ENCODE results near the gene RBP3.

RBP3 gene

GRCh38 chr10:47339186-47339735, 8.9 kb upstream of the RBP3 start:
- DNase-seq = no peak

GRCh38 chr10:47339759-47340607, 8.2 kb upstream of the RBP3 start:
- DNase-seq = no peak

DNA sequence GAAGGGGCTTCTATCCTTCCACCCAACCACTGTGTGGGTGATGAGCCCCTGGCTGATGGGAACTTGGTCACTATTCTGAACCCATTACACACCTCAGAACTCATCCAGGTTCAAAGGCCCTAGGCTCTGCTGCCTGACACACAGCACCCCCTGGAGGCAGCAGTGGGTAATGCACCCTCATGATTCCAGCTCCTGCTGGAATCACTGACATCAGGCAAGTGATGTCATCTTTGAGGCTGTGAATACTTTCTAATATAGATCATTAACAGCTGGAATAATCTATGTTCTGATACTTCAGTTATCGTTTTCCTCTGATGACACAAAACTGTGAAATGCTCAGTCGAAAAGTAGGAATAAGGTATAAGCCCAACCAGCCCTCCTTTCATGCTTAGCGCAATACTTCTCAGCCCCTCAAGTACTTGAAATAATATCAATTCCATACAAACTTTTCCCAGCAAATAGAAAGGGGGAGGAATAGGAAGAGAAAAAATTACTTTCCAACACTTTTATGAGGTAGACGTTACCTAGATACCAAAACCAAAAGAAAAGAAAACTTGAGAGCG, 7.5 kb upstream of the RBP3 start:
- DNase-seq = peak; percentile 18

DNA sequence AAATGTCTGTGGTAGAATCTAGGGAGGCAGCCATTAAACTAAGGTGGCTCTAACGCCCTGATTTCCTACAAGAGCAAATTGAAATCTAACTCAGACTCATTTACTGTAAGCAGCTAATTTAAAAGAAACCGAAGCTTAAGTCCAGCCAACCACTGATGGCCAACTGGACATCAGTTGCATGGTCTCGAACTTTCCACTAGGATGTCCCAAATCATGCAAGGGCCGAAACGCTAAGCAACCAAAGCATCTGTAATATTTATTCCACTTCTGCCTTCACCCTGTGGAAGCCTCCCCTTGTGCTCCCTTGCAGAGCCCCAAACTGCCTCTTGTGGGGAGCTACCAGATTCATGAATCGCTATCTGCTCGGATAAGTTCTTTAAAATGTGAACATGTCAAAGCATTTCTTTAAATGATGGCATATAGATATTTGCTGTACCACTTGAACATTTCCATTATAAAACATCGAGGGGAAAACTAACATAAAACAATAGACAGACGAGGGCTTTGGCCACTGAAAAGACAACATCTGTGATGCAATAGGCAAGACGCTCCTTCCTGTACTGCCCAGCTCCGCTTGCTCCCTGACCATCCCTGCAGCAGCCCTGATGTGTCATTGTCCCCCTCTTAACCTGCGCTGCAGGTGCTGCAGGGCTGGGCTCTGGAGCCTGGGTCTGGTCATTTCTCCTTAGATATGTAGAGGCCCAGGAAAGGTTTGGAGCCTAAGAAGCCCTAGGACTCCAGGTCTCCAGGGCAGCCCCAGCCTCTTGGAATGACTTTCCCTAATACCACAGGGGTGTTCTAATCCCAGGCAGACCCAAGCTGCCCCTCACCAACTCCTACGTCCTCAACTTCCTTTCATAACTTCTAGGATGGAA, 2.9 kb upstream of the RBP3 start:
- DNase-seq = no peak

DNA sequence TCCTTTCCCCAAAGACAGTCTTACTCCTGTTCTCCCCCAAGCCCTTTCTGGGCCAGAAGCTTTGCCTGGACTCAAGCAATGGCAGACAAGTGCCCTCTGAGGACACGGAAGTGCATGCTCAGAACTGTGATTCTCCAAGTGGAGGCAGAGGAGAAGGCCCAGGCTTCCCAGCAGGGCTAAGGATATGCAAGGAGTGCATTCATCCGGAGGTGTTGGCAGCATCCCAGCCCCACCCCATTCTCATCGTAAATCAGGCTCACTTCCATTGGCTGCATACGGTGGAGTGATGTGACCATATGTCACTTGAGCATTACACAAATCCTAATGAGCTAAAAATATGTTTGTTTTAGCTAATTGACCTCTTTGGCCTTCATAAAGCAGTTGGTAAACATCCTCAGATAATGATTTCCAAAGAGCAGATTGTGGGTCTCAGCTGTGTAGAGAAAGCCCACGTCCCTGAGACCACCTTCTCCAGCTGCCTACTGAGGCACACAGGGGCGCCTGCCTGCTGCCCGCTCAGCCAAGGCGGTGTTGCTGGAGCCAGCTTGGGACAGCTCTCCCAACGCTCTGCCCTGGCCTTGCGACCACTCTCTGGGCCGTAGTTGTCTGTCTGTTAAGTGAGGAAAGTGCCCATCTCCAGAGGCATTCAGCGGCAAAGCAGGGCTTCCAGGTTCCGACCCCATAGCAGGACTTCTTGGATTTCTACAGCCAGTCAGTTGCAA, 1.4 kb upstream of the RBP3 start:
- peak; percentile 8 for DNase-seq

DNA sequence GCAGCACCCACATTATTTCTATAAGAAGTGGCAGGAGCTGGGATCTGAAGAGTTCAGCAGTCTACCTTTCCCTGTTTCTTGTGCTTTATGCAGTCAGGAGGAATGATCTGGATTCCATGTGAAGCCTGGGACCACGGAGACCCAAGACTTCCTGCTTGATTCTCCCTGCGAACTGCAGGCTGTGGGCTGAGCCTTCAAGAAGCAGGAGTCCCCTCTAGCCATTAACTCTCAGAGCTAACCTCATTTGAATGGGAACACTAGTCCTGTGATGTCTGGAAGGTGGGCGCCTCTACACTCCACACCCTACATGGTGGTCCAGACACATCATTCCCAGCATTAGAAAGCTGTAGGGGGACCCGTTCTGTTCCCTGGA, 874 bp upstream of the RBP3 start:
- no peak for DNase-seq

GRCh38 chr10:47348661-47349470, 703 bp downstream of the RBP3 start:
- DNase-seq = no peak

DNA sequence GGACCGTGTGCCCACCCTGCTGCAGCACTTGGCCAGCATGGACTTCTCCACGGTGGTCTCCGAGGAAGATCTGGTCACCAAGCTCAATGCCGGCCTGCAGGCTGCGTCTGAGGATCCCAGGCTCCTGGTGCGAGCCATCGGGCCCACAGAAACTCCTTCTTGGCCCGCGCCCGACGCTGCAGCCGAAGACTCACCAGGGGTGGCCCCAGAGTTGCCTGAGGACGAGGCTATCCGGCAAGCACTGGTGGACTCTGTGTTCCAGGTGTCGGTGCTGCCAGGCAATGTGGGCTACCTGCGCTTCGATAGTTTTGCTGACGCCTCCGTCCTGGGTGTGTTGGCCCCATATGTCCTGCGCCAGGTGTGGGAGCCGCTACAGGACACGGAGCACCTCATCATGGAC, 1.4 kb downstream of the RBP3 start:
- no peak for DNase-seq

GRCh38 chr10:47349941-47350371, 1.8 kb downstream of the RBP3 start:
- no peak for DNase-seq

DNA sequence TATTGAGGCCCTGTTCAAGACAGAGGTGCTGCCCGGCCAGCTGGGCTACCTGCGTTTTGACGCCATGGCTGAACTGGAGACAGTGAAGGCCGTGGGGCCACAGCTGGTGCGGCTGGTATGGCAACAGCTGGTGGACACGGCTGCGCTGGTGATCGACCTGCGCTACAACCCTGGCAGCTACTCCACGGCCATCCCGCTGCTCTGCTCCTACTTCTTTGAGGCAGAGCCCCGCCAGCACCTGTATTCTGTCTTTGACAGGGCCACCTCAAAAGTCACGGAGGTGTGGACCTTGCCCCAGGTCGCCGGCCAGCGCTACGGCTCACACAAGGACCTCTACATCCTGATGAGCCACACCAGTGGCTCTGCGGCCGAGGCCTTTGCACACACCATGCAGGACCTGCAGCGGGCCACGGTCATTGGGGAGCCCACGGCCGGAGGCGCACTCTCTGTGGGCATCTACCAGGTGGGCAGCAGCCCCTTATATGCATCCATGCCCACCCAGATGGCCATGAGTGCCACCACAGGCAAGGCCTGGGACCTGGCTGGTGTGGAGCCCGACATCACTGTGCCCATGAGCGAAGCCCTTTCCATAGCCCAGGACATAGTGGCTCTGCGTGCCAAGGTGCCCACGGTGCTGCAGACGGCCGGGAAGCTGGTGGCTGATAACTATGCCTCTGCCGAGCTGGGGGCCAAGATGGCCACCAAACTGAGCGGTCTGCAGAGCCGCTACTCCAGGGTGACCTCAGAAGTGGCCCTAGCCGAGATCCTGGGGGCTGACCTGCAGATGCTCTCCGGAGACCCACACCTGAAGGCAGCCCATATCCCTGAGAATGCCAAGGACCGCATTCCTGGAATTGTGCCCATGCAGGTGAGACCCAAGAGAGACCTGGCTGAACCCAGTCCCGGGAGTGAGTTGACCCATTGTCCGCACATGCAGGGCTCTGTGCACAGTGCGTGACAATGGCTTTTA, 2.8 kb downstream of the RBP3 start:
- no peak for DNase-seq

DNA sequence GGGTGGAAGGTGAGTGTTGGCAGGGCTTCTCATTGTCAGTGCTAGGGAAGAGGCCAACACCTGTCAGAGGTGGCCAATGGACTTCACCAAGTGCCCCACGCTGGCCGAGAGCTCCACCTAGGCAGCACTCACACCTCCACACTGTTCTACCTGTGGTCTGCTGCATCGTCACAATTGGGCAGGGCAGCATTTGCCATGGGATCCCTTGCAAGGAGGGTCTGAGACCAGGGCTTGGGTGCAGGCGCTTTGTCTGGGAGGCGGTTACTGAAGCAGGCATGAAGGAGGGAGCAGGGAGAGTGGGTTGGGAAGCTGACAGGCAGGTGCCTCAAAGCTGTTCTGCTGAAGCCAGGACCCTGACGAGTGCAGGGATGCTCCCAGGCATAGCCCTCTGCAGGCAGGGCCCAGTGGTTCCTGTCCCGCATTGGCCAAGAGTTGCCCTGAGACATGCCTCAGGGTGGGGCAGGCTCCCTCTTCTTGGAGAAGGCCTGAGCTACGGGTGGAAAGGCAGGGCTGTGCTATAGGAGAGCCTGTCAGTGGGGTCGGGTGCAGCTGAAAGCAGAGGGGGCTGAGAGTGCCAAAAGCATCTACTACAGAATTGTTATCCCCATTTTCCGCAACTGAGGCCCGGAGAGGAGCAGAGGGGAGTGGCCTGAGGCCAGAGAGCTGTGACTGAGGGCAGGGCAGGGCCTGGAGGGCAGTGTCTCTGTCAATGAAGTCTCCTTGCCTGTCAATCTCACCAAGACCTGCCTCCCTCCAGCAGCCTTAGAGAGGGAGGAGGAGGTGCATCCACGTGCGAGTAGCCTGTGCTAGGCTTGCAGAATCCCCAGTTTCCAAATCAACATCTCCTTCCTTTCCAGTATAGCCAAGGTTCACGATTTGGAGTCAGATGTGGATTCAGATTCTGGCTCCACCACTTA, 4.0 kb downstream of the RBP3 start:
- no peak for DNase-seq

DNA sequence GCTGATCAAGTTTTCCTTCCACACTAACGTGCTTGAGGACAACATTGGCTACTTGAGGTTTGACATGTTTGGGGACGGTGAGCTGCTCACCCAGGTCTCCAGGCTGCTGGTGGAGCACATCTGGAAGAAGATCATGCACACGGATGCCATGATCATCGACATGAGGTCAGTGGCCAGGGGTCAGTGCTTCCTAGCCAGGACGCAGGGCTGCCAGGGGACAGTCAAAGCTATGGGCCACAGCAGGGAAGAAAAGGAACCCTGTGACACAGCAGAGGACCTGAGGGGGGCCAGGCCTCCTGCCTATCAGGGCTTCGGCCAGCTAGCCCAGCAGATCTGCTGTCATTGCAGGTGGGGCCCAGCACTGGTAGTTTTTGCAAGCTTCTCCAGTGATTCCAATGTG, 5.2 kb downstream of the RBP3 start:
- DNase-seq = no peak

- no peak for DNase-seq
Measured at GRCh38 chr10:47354165-47354564, 6.0 kb downstream of the RBP3 start.

DNA sequence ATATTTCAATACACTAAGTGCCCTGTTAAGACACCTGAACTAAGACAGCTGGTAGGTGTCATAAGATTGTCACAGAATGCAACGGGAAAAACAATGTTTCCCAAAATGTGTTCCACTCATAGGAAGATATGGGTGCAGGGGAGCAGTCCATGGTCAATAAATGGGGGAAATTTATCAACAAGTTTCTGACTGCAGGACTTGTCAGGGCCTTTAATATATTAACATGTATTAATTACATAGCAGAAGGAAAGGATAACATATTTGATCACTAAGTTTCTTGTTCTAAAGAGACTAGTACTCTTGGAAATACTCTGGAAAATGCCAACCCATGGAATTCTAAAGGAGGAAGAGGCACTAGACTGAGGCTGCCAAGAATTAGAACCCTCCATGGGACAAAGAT, 6.7 kb downstream of the RBP3 start:
- no peak for DNase-seq

GRCh38 chr10:47356708-47357107, 8.5 kb downstream of the RBP3 start:
- no peak for DNase-seq

GRCh38 chr10:47357131-47357582, 9.0 kb downstream of the RBP3 start:
- no peak for DNase-seq

DNA sequence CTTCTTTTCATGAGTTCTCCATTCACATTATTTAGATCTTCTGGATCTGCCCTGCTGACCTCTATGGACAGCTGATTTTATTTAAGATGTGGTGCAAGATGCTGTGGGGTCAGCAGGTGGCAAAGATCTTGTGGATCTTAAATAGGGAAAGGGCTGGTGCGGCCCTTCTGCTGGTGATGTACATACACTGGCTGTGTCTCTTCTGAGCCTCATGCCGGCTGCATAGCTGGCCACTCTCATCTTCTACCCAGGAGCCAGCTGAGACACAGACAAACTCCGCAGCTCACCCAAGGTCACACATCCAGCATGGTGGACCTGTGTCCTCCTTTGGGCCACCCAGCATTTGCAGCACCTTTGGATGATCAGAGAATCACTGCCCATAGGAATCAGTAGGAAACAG, 9.7 kb downstream of the RBP3 start:
- DNase-seq = no peak

- DNase-seq = no peak
Measured at GRCh38 chr10:47358457-47358856, 10.3 kb downstream of the RBP3 start.

- no peak for DNase-seq
Measured at GRCh38 chr10:47359101-47359500, 10.9 kb downstream of the RBP3 start.

Data from NCI-H510A treated with DMSO at 0.1 percent for 48 hours (cell line).